ENCODE measurements around the gene LRRC23. TPM values are rescaled to one million over a fixed set of nuclear protein-coding genes. Genes with fewer than 3 reads are reported as not detected.

Gene LRRC23
- total RNA-seq, 1 experiment from 2014 or later = 8.0 TPM

GRCh38 chr12:6912164-6912935 is 7.7 kb downstream of the LRRC23 start:
- no peak overlapping the region for H3K27ac ChIP-seq (ENCODE audit: low read depth, low read length)
- RAD21 ChIA-PET (ENCODE audit: low non-redundant PET in 1 of 2, low total read pairs in 2 of 2, uncharacterized antibody in 2 of 2, unreplicated experiment in 2 of 2) = no interaction called here
- peaks cover 13% of the 10 kb centered on the region; the same call in 1 of the 2 replicates for H3K79me2 ChIP-seq (ENCODE audit: insufficient read depth, low read length)
- TF ChIP-seq POLR2AphosphoS5 (IDR thresholded peaks at IDR 0.05; ENCODE audit: low read depth, low read length) = no peak
- no peak for TF ChIP-seq SP1 (IDR thresholded peaks at IDR 0.05; ENCODE audit: low read depth)
- TF ChIP-seq ELF1 (IDR thresholded peaks at IDR 0.05; ENCODE audit: borderline replicate concordance, low read depth) = no peak
- no peak for TF ChIP-seq ZNF274 (IDR thresholded peaks at IDR 0.05; ENCODE audit: low read depth, low read length)
- intact Hi-C loops (cut with micrococcal nuclease) = no loop called here
- no peaks in the 10 kb centered on the region for H3K9me2 ChIP-seq (ENCODE audit: insufficient read depth)
- no TSS peak for BruUV-seq (replicated peaks)
- H3K9ac ChIP-seq (ENCODE audit: low read length) = no peak overlapping the region
- H3K27me3 ChIP-seq (ENCODE audit: insufficient read depth, low read length) = no peaks in the 10 kb centered on the region
- no peaks in the 10 kb centered on the region for H4K20me1 ChIP-seq (ENCODE audit: insufficient read depth)
- POLR2A ChIA-PET = interaction anchor here (0.7 to 1.2 kb wide), 2 partner anchors 26 to 31 kb away, joined by 3 read pairs; partner anchors contain the start of genes C12orf57 and RNU7-1
- no peak overlapping the region for H3K4me2 ChIP-seq (ENCODE audit: low read length)
- peaks cover 5 to 8% of the 10 kb centered on the region in 2 experiments for H3K36me3 ChIP-seq (ENCODE audit: control insufficient read depth in 1 of 2, insufficient read depth in 2 of 2, low read length in 2 of 2)
- H3K4me3 ChIP-seq (replicated peaks in 1 of 2; ENCODE audit: low read depth in 1 of 2, low read length in 2 of 2) = no peak overlapping the region
- DNase-seq (ENCODE audit: low read depth, low spot score) (no peak), ATAC-seq (no peak)
- H3K9me3 ChIP-seq (ENCODE audit: control insufficient read depth in 1 of 2, insufficient read depth in 1 of 2, low read depth in 1 of 2, low read length in 2 of 2) = no peaks in the 10 kb centered on the region
- peaks cover 15 to 26% of the 10 kb centered on the region in 2 experiments for H3K4me1 ChIP-seq (ENCODE audit: control insufficient read depth in 1 of 2, insufficient read depth in 2 of 2, low read length in 2 of 2)
- no peak overlapping the region for H2AFZ ChIP-seq (ENCODE audit: low read depth, low read length, poor library complexity, severe bottlenecking)
- CTCF ChIA-PET = no interaction called here

DNA sequence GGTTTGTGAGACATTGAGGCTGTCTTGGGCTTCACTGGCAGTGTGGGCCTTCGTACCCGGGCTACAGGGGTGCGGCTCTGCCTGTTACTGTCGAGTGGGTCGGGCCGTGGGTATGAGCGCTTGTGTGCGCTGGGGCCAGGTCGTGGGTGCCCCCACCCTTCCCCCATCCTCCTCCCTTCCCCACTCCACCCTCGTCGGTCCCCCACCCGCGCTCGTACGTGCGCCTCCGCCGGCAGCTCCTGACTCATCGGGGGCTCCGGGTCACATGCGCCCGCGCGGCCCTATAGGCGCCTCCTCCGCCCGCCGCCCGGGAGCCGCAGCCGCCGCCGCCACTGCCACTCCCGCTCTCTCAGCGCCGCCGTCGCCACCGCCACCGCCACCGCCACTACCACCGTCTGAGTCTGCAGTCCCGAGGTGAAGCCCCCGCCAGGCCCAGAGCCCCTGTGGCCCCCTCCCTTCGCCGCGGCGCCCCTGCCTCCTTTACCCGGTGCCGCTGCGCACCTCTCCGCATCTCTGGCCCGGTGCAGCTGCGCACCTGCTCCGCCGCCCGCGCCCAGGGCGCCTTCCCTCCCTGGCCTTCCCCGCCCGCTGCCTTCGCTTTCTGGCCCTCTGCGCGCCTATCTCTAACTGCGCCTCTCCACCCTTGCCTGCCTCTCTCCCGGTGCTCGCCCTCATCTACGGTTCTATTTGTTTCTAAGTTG is 9.8 kb downstream of the LRRC23 start, which contains the start of gene ENO2:
Gene ENO2 (plus strand): TSS at position 335 of the 701 bp plus-strand sequence. CDS start 1,253 bp downstream, outside the sequence.
- no TSS peak for BruUV-seq (replicated peaks)
- Histone ChIP-seq H3K79me2 (ENCODE audit: insufficient read depth, low read length) (peaks cover 13% of the 10 kb centered on the region; the same call in 1 of the 2 replicates), H4K20me1 (ENCODE audit: insufficient read depth) (no peaks in the 10 kb centered on the region), H3K27ac (ENCODE audit: low read depth, low read length) (peak within 1 kb of the TSS; percentile 53), H3K9me3 (ENCODE audit: control insufficient read depth in 1 of 2, insufficient read depth in 1 of 2, low read depth in 1 of 2, low read length in 2 of 2) (no peaks in the 10 kb centered on the region), H3K4me3 (replicated peaks in 1 of 2; ENCODE audit: low read depth in 1 of 2, low read length in 2 of 2) (peak within 1 kb of the TSS; percentile 79 to 81), H3K27me3 (ENCODE audit: insufficient read depth, low read length) (no peaks in the 10 kb centered on the region), H3K36me3 (ENCODE audit: control insufficient read depth in 1 of 2, insufficient read depth in 2 of 2, low read length in 2 of 2) (peaks cover 8 to 11% of the 10 kb centered on the region in 2 experiments), H3K9me2 (ENCODE audit: insufficient read depth) (no peaks in the 10 kb centered on the region), H3K4me1 (ENCODE audit: control insufficient read depth in 1 of 2, insufficient read depth in 2 of 2, low read length in 2 of 2) (peaks cover 15 to 27% of the 10 kb centered on the region in 2 experiments), H2AFZ (ENCODE audit: low read depth, low read length, poor library complexity, severe bottlenecking) (peak within 1 kb of the TSS; percentile 54), H3K4me2 (ENCODE audit: low read length) (peak within 1 kb of the TSS; percentile 92), H3K9ac (ENCODE audit: low read length) (peak within 1 kb of the TSS; percentile 68)
- DNase-seq (ENCODE audit: low read depth, low spot score) (no peak), ATAC-seq (peak; percentile 91)
- intact Hi-C loops (cut with micrococcal nuclease) = no loop called here
- POLR2A ChIA-PET = interaction anchor here (0.6 to 1.3 kb wide), 2 partner anchors 20 to 29 kb away, joined by 3 to 7 read pairs; partner anchors contain the start of genes C12orf57 and RNU7-1
- RAD21 ChIA-PET (ENCODE audit: low non-redundant PET in 1 of 2, low total read pairs in 2 of 2, uncharacterized antibody in 2 of 2, unreplicated experiment in 2 of 2) = no interaction called here
- CTCF ChIA-PET = interaction anchor here (1.0 to 1.4 kb wide), 3 partner anchors 11 to 45 kb away, joined by 3 to 4 read pairs (median 3); no protein-coding TSS in a partner anchor
- TF ChIP-seq YY1 (IDR thresholded peaks at IDR 0.05; ENCODE audit: extremely low read depth, insufficient replicate concordance, low read depth, low read length) (no peak), ZFX (IDR thresholded peaks at IDR 0.05) (peak; percentile 55; the same call in 1 of the 2 replicates), SRF (IDR thresholded peaks at IDR 0.05; ENCODE audit: low read depth) (no peak), RAD21 (IDR thresholded peaks at IDR 0.05; ENCODE audit: low read depth) (no peak), CEBPB (IDR thresholded peaks at IDR 0.05; ENCODE audit: low read depth) (no peak)
- TF ChIP-seq, protein P1, sequence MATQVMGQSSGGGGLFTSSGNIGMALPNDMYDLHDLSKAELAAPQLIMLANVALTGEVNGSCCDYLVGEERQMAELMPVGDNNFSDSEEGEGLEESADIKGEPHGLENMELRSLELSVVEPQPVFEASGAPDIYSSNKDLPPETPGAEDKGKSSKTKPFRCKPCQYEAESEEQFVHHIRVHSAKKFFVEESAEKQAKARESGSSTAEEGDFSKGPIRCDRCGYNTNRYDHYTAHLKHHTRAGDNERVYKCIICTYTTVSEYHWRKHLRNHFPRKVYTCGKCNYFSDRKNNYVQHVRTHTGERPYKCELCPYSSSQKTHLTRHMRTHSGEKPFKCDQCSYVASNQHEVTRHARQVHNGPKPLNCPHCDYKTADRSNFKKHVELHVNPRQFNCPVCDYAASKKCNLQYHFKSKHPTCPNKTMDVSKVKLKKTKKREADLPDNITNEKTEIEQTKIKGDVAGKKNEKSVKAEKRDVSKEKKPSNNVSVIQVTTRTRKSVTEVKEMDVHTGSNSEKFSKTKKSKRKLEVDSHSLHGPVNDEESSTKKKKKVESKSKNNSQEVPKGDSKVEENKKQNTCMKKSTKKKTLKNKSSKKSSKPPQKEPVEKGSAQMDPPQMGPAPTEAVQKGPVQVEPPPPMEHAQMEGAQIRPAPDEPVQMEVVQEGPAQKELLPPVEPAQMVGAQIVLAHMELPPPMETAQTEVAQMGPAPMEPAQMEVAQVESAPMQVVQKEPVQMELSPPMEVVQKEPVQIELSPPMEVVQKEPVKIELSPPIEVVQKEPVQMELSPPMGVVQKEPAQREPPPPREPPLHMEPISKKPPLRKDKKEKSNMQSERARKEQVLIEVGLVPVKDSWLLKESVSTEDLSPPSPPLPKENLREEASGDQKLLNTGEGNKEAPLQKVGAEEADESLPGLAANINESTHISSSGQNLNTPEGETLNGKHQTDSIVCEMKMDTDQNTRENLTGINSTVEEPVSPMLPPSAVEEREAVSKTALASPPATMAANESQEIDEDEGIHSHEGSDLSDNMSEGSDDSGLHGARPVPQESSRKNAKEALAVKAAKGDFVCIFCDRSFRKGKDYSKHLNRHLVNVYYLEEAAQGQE (IDR thresholded peaks at IDR 0.05; ENCODE audit: low read depth) = no peak
- TF ChIP-seq, protein P2, sequence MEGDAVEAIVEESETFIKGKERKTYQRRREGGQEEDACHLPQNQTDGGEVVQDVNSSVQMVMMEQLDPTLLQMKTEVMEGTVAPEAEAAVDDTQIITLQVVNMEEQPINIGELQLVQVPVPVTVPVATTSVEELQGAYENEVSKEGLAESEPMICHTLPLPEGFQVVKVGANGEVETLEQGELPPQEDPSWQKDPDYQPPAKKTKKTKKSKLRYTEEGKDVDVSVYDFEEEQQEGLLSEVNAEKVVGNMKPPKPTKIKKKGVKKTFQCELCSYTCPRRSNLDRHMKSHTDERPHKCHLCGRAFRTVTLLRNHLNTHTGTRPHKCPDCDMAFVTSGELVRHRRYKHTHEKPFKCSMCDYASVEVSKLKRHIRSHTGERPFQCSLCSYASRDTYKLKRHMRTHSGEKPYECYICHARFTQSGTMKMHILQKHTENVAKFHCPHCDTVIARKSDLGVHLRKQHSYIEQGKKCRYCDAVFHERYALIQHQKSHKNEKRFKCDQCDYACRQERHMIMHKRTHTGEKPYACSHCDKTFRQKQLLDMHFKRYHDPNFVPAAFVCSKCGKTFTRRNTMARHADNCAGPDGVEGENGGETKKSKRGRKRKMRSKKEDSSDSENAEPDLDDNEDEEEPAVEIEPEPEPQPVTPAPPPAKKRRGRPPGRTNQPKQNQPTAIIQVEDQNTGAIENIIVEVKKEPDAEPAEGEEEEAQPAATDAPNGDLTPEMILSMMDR (IDR thresholded peaks at IDR 0.05 in 2 of 3, conservative IDR thresholded peaks at IDR 0.05 in 1 of 3; ENCODE audit: borderline replicate concordance in 1 of 3, insufficient read depth in 1 of 3, low read depth in 2 of 3, low read length in 2 of 3) = no peak

Data from HCT116 (cell line).